HEK293 (cell line): Measurements from ENCODE around the gene DAO.

Experiments used
- CTCF ChIA-PET: fragments of 350-600 bp; formaldehyde crosslinking; extraction: SDS; loops from one replicate; lab custom pipeline; 2021; ENCODE audit warnings: antibody characterized with exemption; lab: Yijun Ruan, JAX
- POLR2A ChIA-PET: fragments of 300-600 bp; formaldehyde crosslinking; extraction: SDS; loops from one replicate; lab custom pipeline; 2020; ENCODE audit warnings: antibody characterized with exemption, inconsistent platforms; lab: Yijun Ruan, JAX
- H3K27ac ChIP-seq: fragments of 200-500 bp; sonication (Bioruptor generic); 2 replicates; pipeline ENCODE4 v1.5.1; 2014; ENCODE audit warnings: low read depth, low read length, control low read depth, inconsistent platforms; ENCODE audit errors: extremely low read depth
- H3K36me3 ChIP-seq, 2 experiments: fragments of 200-500 bp in 1 of 2; sonication (Bioruptor generic) in 1 of 2; 1 replicate in 1 of 2; 2 replicates in 1 of 2; pipeline ENCODE4 v1.5.1; 2014 to 2017; ENCODE audit warnings: inconsistent platforms in 2 of 2, low read length in 2 of 2; ENCODE audit not compliant: control insufficient read depth in 2 of 2, insufficient read depth in 1 of 2
- H3K4me1 ChIP-seq: fragments of 200-500 bp; sonication (Bioruptor generic); 2 replicates; pipeline ENCODE4 v1.5.1; 2014; ENCODE audit warnings: mild to moderate bottlenecking, low read length, inconsistent platforms; ENCODE audit not compliant: control insufficient read depth, insufficient read depth
- H3K4me3 ChIP-seq: 2 replicates; pipeline ENCODE4 v1.5.1; 2011; ENCODE audit warnings: low read depth, mild to moderate bottlenecking, control low read depth, low read length, moderate library complexity
- H3K9me3 ChIP-seq: fragments of 200-500 bp; sonication (Bioruptor generic); 2 replicates; pipeline ENCODE4 v1.5.1; 2014; ENCODE audit warnings: low read depth, low read length, inconsistent platforms; ENCODE audit not compliant: control insufficient read depth, insufficient read depth
- ELK4 ChIP-seq: IDR thresholded peaks from 2 replicates; pipeline ENCODE4 v1.6.1; 2011; ENCODE audit warnings: mild to moderate bottlenecking, low read depth, low read length, borderline replicate concordance
- REPIN1 ChIP-seq: fragments of 450-650 bp; formaldehyde crosslinking; IDR thresholded peaks from 2 replicates; pipeline ENCODE4 v1.5.1; 2017; ENCODE audit warnings: missing biosample characterization, missing genetic modification characterization, low read depth
- SCRT1 ChIP-seq: fragments of 450-650 bp; formaldehyde crosslinking; IDR thresholded peaks from 2 replicates; pipeline ENCODE4 v1.5.1; 2016; ENCODE audit warnings: missing biosample characterization, missing genetic modification characterization, borderline replicate concordance
- SCRT2 ChIP-seq: fragments of 450-650 bp; formaldehyde crosslinking; IDR thresholded peaks from 2 replicates; pipeline ENCODE4 v1.5.1; 2016; ENCODE audit warnings: missing biosample characterization, missing genetic modification characterization
- TRIM28 ChIP-seq: IDR thresholded peaks from 2 replicates; pipeline ENCODE4 v1.6.1; 2011; ENCODE audit warnings: low read length, control low read depth, borderline replicate concordance
- ZNF292 ChIP-seq: fragments of 450-650 bp; formaldehyde crosslinking; IDR thresholded peaks from 2 replicates; pipeline ENCODE4 v1.5.1; 2016; ENCODE audit warnings: low read depth, missing biosample characterization, missing genetic modification characterization, borderline replicate concordance
- ZNF366 ChIP-seq: fragments of 450-650 bp; formaldehyde crosslinking; conservative IDR thresholded peaks from 2 replicates; pipeline ENCODE4 v1.5.1; 2016; ENCODE audit warnings: missing biosample characterization, missing genetic modification characterization
- ZNF501 ChIP-seq: fragments of 450-650 bp; formaldehyde crosslinking; IDR thresholded peaks from 2 replicates; pipeline ENCODE4 v1.5.1; 2016; ENCODE audit warnings: missing biosample characterization, missing genetic modification characterization
- ZNF510 ChIP-seq: fragments of 450-650 bp; formaldehyde crosslinking; IDR thresholded peaks from 2 replicates; pipeline ENCODE4 v1.5.1; 2018; ENCODE audit warnings: mild to moderate bottlenecking, missing genetic modification characterization, missing biosample characterization; ENCODE audit not compliant: insufficient replicate concordance
- ZSCAN23 ChIP-seq: fragments of 450-650 bp; formaldehyde crosslinking; IDR thresholded peaks from 2 replicates; pipeline ENCODE4 v1.5.1; 2016; ENCODE audit warnings: missing biosample characterization, missing genetic modification characterization
- TF ChIP-seq, protein P1 (sequence below): fragments of 450-650 bp; formaldehyde crosslinking; conservative IDR thresholded peaks from 2 replicates; pipeline ENCODE4 v1.5.1; 2016; ENCODE audit warnings: low read depth, missing biosample characterization, missing genetic modification characterization
- TF ChIP-seq, protein P2 (sequence below): fragments of 450-650 bp; formaldehyde crosslinking; IDR thresholded peaks from 2 replicates; pipeline ENCODE4 v1.5.1; 2016; ENCODE audit warnings: missing biosample characterization, missing genetic modification characterization, borderline replicate concordance

Gene DAO

DNA sequence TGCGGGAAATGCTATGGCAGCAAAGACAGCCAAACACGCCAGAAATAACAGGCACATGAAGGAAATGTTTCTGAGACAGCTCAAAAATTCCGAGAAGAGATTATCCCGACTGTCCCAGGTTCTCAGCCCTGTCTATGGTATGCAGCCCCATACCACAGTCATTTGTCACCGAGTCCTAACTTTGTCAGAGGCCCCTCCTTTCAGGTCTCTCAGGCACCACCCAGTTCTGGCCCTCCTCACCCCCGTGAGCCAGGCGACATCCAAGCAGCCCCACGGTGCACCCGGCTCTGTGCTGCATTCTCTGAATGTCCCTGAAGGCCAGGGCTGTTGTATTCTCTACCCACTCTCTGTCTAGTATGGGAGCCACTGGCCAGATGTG is 46.5 kb upstream of the DAO start:
- ChIA-PET POLR2A (interaction anchor here (0.8 to 1.4 kb wide), 3 partner anchors 18 to 122 kb away, joined by 3 to 5 read pairs (median 4); partner anchors contain the start of gene SSH1), CTCF (interaction anchor here (0.6 to 2.2 kb wide), 5 partner anchors 22 to 216 kb away, joined by 3 to 10 read pairs (median 4); no protein-coding TSS in a partner anchor)
- Histone ChIP-seq H3K4me3 (no peak overlapping the region), H3K9me3 (no peaks in the 10 kb centered on the region), H3K27ac (no peak overlapping the region), H3K4me1 (0 out of 2 replicates have a peak, but pooled peaks cover 2% of the 10 kb centered on the region), H3K36me3 (peaks cover 8 to 54% of the 10 kb centered on the region in 2 experiments; a peak in 2 of 3 replicates)
- TF ChIP-seq ZNF510 (tag by site-specific recombination) (no peak), ZSCAN23 (no peak), ELK4 (no peak)

DNA sequence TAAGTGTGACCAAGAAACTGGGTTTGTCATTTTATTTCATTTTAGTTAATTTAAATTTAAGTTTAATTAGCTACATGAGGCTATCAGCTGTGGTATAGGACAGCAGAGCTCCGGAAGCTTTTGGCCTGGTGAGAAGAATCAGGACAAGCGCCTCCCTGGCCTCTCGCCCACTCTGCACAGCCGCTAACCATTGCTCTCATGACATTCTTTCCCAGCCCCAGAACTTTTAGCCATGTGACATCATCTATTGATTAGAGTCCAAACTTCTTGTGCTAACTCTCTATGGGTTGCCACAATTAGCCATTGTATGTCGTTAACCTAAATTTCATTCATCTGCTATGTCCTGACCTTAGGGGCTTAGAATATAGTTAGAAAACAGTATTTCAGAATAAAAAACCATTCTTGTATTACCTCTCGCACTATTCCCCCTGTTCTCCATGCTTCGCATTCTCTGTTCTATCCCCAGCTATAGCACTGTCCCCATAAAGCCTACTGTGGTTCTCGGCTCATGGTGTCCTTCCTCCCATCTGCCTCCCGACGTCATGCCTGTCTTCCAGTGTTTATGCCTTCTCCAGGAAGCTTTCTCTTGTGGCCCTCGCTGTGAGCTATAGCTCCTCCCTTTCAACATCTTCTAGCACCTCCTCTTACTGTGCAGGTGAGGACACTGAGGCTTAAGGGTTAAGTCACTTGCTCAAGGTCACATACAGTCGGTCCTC is 46.0 kb upstream of the DAO start:
- TF ChIP-seq, protein P1, sequence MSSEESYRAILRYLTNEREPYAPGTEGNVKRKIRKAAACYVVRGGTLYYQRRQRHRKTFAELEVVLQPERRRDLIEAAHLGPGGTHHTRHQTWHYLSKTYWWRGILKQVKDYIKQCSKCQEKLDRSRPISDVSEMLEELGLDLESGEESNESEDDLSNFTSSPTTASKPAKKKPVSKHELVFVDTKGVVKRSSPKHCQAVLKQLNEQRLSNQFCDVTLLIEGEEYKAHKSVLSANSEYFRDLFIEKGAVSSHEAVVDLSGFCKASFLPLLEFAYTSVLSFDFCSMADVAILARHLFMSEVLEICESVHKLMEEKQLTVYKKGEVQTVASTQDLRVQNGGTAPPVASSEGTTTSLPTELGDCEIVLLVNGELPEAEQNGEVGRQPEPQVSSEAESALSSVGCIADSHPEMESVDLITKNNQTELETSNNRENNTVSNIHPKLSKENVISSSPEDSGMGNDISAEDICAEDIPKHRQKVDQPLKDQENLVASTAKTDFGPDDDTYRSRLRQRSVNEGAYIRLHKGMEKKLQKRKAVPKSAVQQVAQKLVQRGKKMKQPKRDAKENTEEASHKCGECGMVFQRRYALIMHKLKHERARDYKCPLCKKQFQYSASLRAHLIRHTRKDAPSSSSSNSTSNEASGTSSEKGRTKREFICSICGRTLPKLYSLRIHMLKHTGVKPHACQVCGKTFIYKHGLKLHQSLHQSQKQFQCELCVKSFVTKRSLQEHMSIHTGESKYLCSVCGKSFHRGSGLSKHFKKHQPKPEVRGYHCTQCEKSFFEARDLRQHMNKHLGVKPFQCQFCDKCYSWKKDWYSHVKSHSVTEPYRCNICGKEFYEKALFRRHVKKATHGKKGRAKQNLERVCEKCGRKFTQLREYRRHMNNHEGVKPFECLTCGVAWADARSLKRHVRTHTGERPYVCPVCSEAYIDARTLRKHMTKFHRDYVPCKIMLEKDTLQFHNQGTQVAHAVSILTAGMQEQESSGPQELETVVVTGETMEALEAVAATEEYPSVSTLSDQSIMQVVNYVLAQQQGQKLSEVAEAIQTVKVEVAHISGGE (tag by site-specific recombination), result no peak
- TF ChIP-seq ZNF366 (no peak), SCRT1 (tag by site-specific recombination) (no peak), TRIM28 (no peak)
- TF ChIP-seq, protein P2, sequence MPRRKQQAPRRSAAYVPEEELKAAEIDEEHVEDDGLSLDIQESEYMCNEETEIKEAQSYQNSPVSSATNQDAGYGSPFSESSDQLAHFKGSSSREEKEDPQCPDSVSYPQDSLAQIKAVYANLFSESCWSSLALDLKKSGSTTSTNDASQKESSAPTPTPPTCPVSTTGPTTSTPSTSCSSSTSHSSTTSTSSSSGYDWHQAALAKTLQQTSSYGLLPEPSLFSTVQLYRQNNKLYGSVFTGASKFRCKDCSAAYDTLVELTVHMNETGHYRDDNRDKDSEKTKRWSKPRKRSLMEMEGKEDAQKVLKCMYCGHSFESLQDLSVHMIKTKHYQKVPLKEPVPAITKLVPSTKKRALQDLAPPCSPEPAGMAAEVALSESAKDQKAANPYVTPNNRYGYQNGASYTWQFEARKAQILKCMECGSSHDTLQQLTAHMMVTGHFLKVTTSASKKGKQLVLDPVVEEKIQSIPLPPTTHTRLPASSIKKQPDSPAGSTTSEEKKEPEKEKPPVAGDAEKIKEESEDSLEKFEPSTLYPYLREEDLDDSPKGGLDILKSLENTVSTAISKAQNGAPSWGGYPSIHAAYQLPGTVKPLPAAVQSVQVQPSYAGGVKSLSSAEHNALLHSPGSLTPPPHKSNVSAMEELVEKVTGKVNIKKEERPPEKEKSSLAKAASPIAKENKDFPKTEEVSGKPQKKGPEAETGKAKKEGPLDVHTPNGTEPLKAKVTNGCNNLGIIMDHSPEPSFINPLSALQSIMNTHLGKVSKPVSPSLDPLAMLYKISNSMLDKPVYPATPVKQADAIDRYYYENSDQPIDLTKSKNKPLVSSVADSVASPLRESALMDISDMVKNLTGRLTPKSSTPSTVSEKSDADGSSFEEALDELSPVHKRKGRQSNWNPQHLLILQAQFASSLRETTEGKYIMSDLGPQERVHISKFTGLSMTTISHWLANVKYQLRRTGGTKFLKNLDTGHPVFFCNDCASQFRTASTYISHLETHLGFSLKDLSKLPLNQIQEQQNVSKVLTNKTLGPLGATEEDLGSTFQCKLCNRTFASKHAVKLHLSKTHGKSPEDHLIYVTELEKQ (tag by site-specific recombination), result no peak
- TF ChIP-seq, all 188 proteins: peak for 0
- Histone ChIP-seq H3K36me3 (peaks cover 8 to 53% of the 10 kb centered on the region in 2 experiments; a peak in 2 of 3 replicates), H3K27ac (no peak overlapping the region), H3K9me3 (no peaks in the 10 kb centered on the region), H3K4me3 (no peak overlapping the region), H3K4me1 (0 out of 2 replicates have a peak, but pooled peaks cover 3% of the 10 kb centered on the region)
- ChIA-PET CTCF (interaction anchor here (0.6 to 2.2 kb wide), 3 partner anchors 50 to 217 kb away, joined by 3 to 10 read pairs (median 4); no protein-coding TSS in a partner anchor), POLR2A (interaction anchor here (1.4 kb wide), 1 partner anchor 17 kb away, joined by 3 read pairs; no protein-coding TSS in a partner anchor)

DNA sequence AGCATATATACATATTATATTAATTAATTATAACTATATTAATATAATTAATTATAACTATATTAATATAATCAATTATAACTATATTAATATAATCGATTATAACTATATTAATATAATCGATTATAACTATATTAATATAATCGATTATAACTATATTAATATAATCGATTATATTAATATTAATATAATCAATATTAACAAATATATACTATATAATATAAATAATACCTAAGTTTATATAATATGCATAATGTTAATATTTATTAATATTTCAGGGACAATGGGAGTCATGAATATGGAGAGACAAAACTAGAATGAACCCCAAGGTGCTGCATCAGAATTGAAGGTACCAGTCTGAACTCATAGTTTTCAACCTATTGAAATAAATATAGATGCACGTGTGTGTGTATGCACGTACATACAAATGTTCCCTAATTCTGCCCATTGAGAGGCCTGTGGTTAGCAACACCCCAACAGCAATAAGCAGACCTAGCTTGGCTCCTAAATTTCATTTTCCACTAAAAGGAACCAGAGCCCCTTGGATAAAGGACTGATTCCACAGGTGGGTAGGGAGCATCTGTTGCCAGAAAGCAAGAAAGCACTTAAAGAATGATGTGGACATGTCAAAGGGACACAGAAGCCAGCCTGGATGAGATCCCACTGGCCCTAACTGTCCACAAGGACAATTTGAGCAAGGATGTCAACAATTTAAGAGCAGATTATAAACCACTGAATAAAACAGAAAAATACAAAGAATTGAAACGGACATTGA is 43.8 kb upstream of the DAO start:
- CTCF ChIA-PET, result no interaction called here
- no peak overlapping the region for H3K4me3 ChIP-seq
- H3K9me3 ChIP-seq, result no peaks in the 10 kb centered on the region
- peaks cover 4 to 43% of the 10 kb centered on the region in 2 experiments; a peak in 2 of 3 replicates for H3K36me3 ChIP-seq
- POLR2A ChIA-PET, result no interaction called here
- H3K4me1 ChIP-seq, result 0 out of 2 replicates have a peak, but pooled peaks cover 3% of the 10 kb centered on the region
- H3K27ac ChIP-seq, result no peak overlapping the region
- TF ChIP-seq ZNF292 (tag by site-specific recombination) (no peak), SCRT2 (tag by site-specific recombination) (peak; percentile 95), REPIN1 (tag by site-specific recombination) (no peak), SCRT1 (tag by site-specific recombination) (peak; percentile 95), ZNF501 (tag by site-specific recombination) (no peak)
